CD4-positive, alpha-beta T cell (primary cell): ENCODE data around the gene SLC47A2. TPM values are rescaled to one million over a fixed set of nuclear protein-coding genes. Genes with fewer than 3 reads are reported as not detected.

Experiments
- ATAC-seq: fragments of 200-7000 bp; cut with Tn5 transposase; one replicate; pipeline ENCODE4 v1.10.0; 2022; ENCODE audit warnings: mild to moderate bottlenecking; ENCODE audit not compliant: poor library complexity
- CTCF ChIA-PET: fragments of 350-600 bp; sonication (Branson Sonifier 250); formaldehyde crosslinking; loops from one replicate; lab custom pipeline; 2021; ENCODE audit warnings: antibody characterized with exemption, inconsistent platforms; lab: Charles Lee
- POLR2A ChIA-PET: fragments of 350-600 bp; sonication (Branson Sonifier 250); formaldehyde crosslinking; loops from one replicate; lab custom pipeline; 2021; ENCODE audit warnings: antibody characterized with exemption, inconsistent platforms; lab: Charles Lee
- DNase-seq, 14 experiments: peaks; one replicate each; pipeline ENCODE4 v3.0.0-alpha.2; 2013 to 2020; ENCODE audit warnings: mixed read lengths in 2 of 14
- H3K27ac ChIP-seq, 2 donors: one replicate each; pipeline versions ENCODE4 v1.5.1 to v1.7.0; 2013; ENCODE audit warnings: low read length in 2 of 2, low read depth in 1 of 2, mild to moderate bottlenecking in 1 of 2
- H3K27me3 ChIP-seq, 2 experiments: 1 replicate in 1 of 2; 2 replicates in 1 of 2; pipeline versions ENCODE4 v1.6.1 to v1.7.0; 2013; ENCODE audit warnings: low read length in 2 of 2, control low read depth in 1 of 2, mild to moderate bottlenecking in 1 of 2, moderate library complexity in 1 of 2; ENCODE audit not compliant: insufficient read depth in 2 of 2, control insufficient read depth in 1 of 2
- H3K36me3 ChIP-seq: one replicate; pipeline ENCODE4 v1.6.1; 2013; ENCODE audit warnings: low read length, control low read depth; ENCODE audit not compliant: insufficient read depth
- H3K4me1 ChIP-seq: one replicate; pipeline ENCODE4 v1.6.1; 2013; ENCODE audit warnings: low read length, control low read depth; ENCODE audit not compliant: insufficient read depth
- H3K4me3 ChIP-seq: one replicate; pipeline ENCODE4 v1.5.1; 2013; ENCODE audit warnings: mild to moderate bottlenecking, low read length, moderate library complexity
- H3K9me3 ChIP-seq, 2 experiments: 1 replicate in 1 of 2; 2 replicates in 1 of 2; pipeline versions ENCODE4 v1.6.1 to v1.7.0; 2013; ENCODE audit warnings: low read length in 2 of 2, mild to moderate bottlenecking in 2 of 2, control low read depth in 1 of 2, moderate library complexity in 1 of 2; ENCODE audit not compliant: control insufficient read depth in 1 of 2, insufficient read depth in 1 of 2
- H3K27ac Mint-ChIP-seq: one replicate; pipeline ENCODE4 v1.8.0; 2020; ENCODE audit warnings: mixed read lengths
- H3K27me3 Mint-ChIP-seq: one replicate; pipeline ENCODE4 v1.8.0; 2021; ENCODE audit warnings: mixed read lengths
- H3K36me3 Mint-ChIP-seq: one replicate; pipeline ENCODE4 v1.8.0; 2021; ENCODE audit warnings: low read depth, mixed read lengths
- H3K4me1 Mint-ChIP-seq: one replicate; pipeline ENCODE4 v1.8.0; 2021; ENCODE audit warnings: low read depth, mixed read lengths
- H3K4me3 Mint-ChIP-seq: one replicate; pipeline ENCODE4 v1.8.0; 2020; ENCODE audit warnings: mild to moderate bottlenecking, mixed read lengths
- H3K9me3 Mint-ChIP-seq: one replicate; pipeline ENCODE4 v1.8.0; 2020; ENCODE audit warnings: mixed read lengths
- intact Hi-C, 2 experiments: fragments of 100-400 bp; cut with DNase I in 1 of 2; cut with micrococcal nuclease in 1 of 2; formaldehyde crosslinking; loops; one replicate each; pipeline versions ENCODE4 v1.15.1 to v1.9.0; 2023 to 2025; cut with DNase I, micrococcal nuclease
- total RNA-seq, 174 experiments: library from RNA in 2 of 174; stranded (reverse) in 2 of 174; gene quantifications; one replicate each; pipeline ENCODE4 v1.2.3 and lab custom pipeline; 2021 to 2026
- TF ChIP-seq, protein P1 (sequence below): fragments of 200-600 bp; IDR thresholded peaks from one replicate; pipeline ENCODE4 v1.8.0; 2022; ENCODE audit warnings: antibody characterized with exemption, mild to moderate bottlenecking

SLC47A2 gene
- total RNA-seq, 2 experiments from 2014 or later, result not detected

DNA sequence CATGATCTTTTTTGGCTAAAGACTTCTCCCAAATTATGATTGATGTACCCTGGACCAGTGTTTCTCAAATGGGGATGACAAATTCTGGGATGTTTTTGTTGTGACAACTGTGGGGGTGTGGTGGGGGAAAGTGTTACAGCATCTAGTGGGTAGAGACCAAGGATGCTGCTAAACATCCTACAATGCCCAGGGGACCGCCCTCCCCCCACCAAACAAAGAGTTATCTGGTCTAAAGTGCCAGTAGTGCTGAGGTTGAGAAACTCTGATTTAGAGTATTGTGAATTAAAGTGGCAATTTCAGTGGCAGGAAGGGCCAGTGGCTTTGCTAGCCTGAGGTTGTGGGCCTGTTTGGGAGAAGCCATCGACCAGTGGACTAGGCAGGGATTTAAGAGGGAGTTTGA lies 33.3 kb downstream of the SLC47A2 start:
- POLR2A ChIA-PET, result no interaction called here
- DNase-seq (no peak), ATAC-seq (no peak)
- intact Hi-C loops, result no loop called here
- H3K4me1 Mint-ChIP-seq, result no peaks in the 10 kb centered on the region
- H3K4me3 ChIP-seq, result no peak overlapping the region
- peaks cover 5% of the 10 kb centered on the region for H3K36me3 Mint-ChIP-seq
- H3K27me3 ChIP-seq, result no peaks in the 10 kb centered on the region
- H3K27ac ChIP-seq, result no peak overlapping the region
- H3K27ac Mint-ChIP-seq, result no peak overlapping the region
- H3K9me3 Mint-ChIP-seq, result no peaks in the 10 kb centered on the region
- no peaks in the 10 kb centered on the region for H3K4me1 ChIP-seq
- H3K27me3 Mint-ChIP-seq, result no peaks in the 10 kb centered on the region
- no peaks in the 10 kb centered on the region for H3K9me3 ChIP-seq
- CTCF ChIA-PET, result no interaction called here
- TF ChIP-seq, protein P1, sequence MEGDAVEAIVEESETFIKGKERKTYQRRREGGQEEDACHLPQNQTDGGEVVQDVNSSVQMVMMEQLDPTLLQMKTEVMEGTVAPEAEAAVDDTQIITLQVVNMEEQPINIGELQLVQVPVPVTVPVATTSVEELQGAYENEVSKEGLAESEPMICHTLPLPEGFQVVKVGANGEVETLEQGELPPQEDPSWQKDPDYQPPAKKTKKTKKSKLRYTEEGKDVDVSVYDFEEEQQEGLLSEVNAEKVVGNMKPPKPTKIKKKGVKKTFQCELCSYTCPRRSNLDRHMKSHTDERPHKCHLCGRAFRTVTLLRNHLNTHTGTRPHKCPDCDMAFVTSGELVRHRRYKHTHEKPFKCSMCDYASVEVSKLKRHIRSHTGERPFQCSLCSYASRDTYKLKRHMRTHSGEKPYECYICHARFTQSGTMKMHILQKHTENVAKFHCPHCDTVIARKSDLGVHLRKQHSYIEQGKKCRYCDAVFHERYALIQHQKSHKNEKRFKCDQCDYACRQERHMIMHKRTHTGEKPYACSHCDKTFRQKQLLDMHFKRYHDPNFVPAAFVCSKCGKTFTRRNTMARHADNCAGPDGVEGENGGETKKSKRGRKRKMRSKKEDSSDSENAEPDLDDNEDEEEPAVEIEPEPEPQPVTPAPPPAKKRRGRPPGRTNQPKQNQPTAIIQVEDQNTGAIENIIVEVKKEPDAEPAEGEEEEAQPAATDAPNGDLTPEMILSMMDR, result no peak
- H3K4me3 Mint-ChIP-seq, result no peak overlapping the region
- no peaks in the 10 kb centered on the region for H3K36me3 ChIP-seq

DNA sequence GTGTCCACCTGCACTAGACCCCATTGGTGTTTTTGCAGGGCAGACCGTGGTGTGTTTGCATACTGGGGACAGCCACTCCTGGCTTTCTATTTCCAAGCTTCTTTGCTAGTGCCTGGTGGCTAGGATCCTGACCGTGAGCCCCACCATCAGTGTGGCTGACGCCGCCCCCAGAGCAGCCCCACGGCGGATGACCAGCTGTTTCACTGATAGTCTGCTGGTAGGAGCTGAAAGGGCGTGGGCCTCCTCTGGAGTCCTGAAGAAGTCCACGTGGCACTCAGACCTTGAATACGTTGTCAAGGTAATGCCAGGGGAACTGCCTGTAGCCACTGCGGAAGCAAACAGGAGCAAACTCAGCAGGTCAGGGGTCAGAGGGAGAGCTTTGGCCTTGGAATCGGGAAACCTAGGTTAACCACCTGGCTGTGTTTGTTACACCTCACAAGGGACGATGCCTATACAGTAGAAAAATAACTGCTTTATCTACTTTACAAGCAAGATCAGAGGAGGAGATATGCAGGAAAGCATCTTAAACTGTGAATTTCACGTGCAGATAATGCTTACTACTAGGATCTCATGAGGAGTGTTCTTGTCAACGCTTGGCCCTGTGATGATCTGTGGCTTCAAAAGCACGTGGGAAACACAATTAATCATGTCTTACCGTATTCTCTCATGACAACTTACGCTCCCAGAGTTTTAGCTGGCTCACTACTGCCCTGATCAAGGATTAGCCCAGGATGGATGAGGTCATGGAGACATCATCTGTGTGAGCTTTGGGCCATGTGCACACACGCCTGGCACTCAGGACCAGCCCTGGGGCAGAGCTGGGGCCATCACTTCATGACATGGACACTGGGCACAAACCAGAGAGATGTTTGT lies 37.6 kb downstream of the SLC47A2 start:
- no peak overlapping the region for H3K27ac ChIP-seq
- TF ChIP-seq, protein P1, result no peak
- Mint-ChIP-seq H3K27me3 (no peaks in the 10 kb centered on the region), H3K4me3 (no peak overlapping the region), H3K4me1 (no peaks in the 10 kb centered on the region), H3K36me3 (peaks cover 21% of the 10 kb centered on the region), H3K27ac (no peak overlapping the region), H3K9me3 (no peaks in the 10 kb centered on the region)
- no peak for ATAC-seq
- POLR2A ChIA-PET, result interaction anchor here (0.6 kb wide), 1 partner anchor 17 kb away, joined by 3 read pairs; no protein-coding TSS in a partner anchor
- H3K4me1 ChIP-seq, result no peaks in the 10 kb centered on the region
- H3K4me3 ChIP-seq, result no peak overlapping the region
- no peaks in the 10 kb centered on the region for H3K27me3 ChIP-seq
- H3K9me3 ChIP-seq, result no peaks in the 10 kb centered on the region
- intact Hi-C loops, result no loop called here
- CTCF ChIA-PET, result no interaction called here
- no peak for DNase-seq
- peaks cover 4% of the 10 kb centered on the region for H3K36me3 ChIP-seq

DNA sequence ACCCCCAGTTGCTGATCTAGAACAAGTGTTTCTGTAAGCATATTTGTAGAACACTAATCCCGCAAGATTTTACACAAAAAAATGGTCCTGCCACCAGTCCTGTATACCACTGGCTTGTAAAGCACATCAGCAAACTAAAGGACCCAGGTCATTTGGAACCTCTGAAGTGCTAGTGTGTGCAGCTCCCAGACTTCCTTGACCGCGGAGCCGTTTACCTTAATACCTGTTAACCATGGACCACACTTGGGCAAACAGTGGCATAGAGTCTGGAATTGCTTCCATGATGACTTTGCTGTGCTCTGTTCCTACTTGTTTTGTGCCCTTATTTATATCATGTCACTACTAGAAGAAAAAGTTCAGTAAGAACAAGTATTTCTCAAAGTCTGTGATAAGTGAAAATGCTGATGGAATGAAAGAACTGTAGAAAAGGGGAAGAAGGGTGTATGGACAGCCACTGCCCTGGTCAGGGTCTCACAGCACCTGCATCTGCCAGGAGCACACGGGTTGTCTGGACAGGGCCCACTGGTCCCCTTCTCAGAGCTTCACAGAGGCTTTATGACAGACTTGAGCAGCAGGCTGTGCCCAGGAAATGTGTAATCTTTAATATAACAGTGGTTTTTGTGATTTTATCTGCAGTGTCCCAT lies 38.5 kb downstream of the SLC47A2 start:
- H3K4me1 Mint-ChIP-seq, result no peaks in the 10 kb centered on the region
- Histone ChIP-seq H3K9me3 (no peaks in the 10 kb centered on the region), H3K4me1 (no peaks in the 10 kb centered on the region), H3K36me3 (peaks cover 4% of the 10 kb centered on the region), H3K4me3 (no peak overlapping the region), H3K27me3 (no peaks in the 10 kb centered on the region), H3K27ac (no peak overlapping the region)
- intact Hi-C loops, result no loop called here
- H3K36me3 Mint-ChIP-seq, result peaks cover 21% of the 10 kb centered on the region
- CTCF ChIA-PET, result no interaction called here
- no peaks in the 10 kb centered on the region for H3K9me3 Mint-ChIP-seq
- TF ChIP-seq, protein P1, result no peak
- POLR2A ChIA-PET, result no interaction called here
- H3K4me3 Mint-ChIP-seq, result no peak overlapping the region
- DNase-seq (no peak), ATAC-seq (no peak)
- no peaks in the 10 kb centered on the region for H3K27me3 Mint-ChIP-seq
- no peak overlapping the region for H3K27ac Mint-ChIP-seq
